IMR-90 (cell line): ENCODE results near the gene ZNF599. TPM values are rescaled to one million over a fixed set of nuclear protein-coding genes. Genes with fewer than 3 reads are reported as not detected.
"Not testable (repeated sequence)": the region's sequence is repeated elsewhere in the genome, so short reads cannot be mapped to it uniquely, and the experiment has no call there.

Experiments used
- ATAC-seq: fragments of 200-7000 bp; cut with Tn5 transposase; 2 replicates; pipeline ENCODE4 v1.9.1; 2020; ENCODE audit warnings: low read depth, mild to moderate bottlenecking, moderate library complexity
- BruUV-seq: library from RNA; stranded (reverse); fragments of 400-500 nt; replicated peaks from 2 replicates; lab custom pipeline; 2021; lab: Mats Ljungman, UMichigan
- CTCF ChIA-PET: fragments of 300-600 bp; formaldehyde crosslinking; extraction: SDS; loops from one replicate; lab custom pipeline; 2021; ENCODE audit warnings: antibody characterized with exemption; lab: Yijun Ruan, JAX
- POLR2A ChIA-PET: fragments of 300-600 bp; sonication (Branson Sonifier 250); formaldehyde crosslinking; loops from one replicate; lab custom pipeline; 2022; ENCODE audit warnings: antibody characterized with exemption; ENCODE audit not compliant: unreplicated experiment; lab: Charles Lee
- DNase-seq: peaks from one replicate; pipeline ENCODE4 v3.0.0; 2013
- H2AFZ ChIP-seq: replicated peaks from 2 replicates; pipeline ENCODE3; 2013; ENCODE audit warnings: low read length, mild to moderate bottlenecking; ENCODE audit not compliant: poor library complexity
- H2AK5ac ChIP-seq: 2 replicates; pipeline ENCODE4 v1.6.1; 2013; ENCODE audit warnings: low read depth, low read length, inconsistent platforms
- H2AK9ac ChIP-seq: replicated peaks from 2 replicates; pipeline ENCODE3; 2013; ENCODE audit warnings: mild to moderate bottlenecking, low read depth, low read length, moderate library complexity; ENCODE audit not compliant: poor library complexity
- H2BK120ac ChIP-seq: 2 replicates; pipeline ENCODE4 v1.6.1; 2013; ENCODE audit warnings: low read depth, low read length, inconsistent platforms
- H2BK15ac ChIP-seq: 3 replicates; pipeline ENCODE4 v1.6.1; 2013; ENCODE audit warnings: low read depth, low read length, inconsistent platforms
- H2BK20ac ChIP-seq: 2 replicates; pipeline ENCODE4 v1.6.1; 2013; ENCODE audit warnings: low read depth, mild to moderate bottlenecking, inconsistent platforms, low read length, moderate library complexity
- H2BK5ac ChIP-seq: 2 replicates; pipeline ENCODE4 v1.6.1; 2013; ENCODE audit warnings: mild to moderate bottlenecking, low read depth, low read length, inconsistent platforms; ENCODE audit not compliant: poor library complexity, severe bottlenecking
- H3K14ac ChIP-seq: replicated peaks from 2 replicates; pipeline ENCODE4 v1.6.1; 2013; ENCODE audit warnings: low read depth, low read length, inconsistent platforms
- H3K18ac ChIP-seq: 2 replicates; pipeline ENCODE4 v1.6.1; 2013; ENCODE audit warnings: low read depth, low read length, control low read depth
- H3K23ac ChIP-seq: 2 replicates; pipeline ENCODE4 v1.6.1; 2013; ENCODE audit warnings: low read depth, low read length, inconsistent platforms
- H3K27ac ChIP-seq: 2 replicates; pipeline ENCODE4 v1.5.1; 2013; ENCODE audit warnings: mild to moderate bottlenecking, control low read depth, low read length; ENCODE audit not compliant: insufficient read depth
- H3K27me3 ChIP-seq: 2 replicates; pipeline ENCODE4 v1.6.1; 2013; ENCODE audit warnings: low read length; ENCODE audit not compliant: control insufficient read depth, insufficient read depth
- H3K36me3 ChIP-seq: 2 replicates; pipeline ENCODE4 v1.6.1; 2013; ENCODE audit warnings: low read length, mixed read lengths; ENCODE audit not compliant: control insufficient read depth, insufficient read depth
- H3K4ac ChIP-seq: 2 replicates; pipeline ENCODE4 v1.6.1; 2013; ENCODE audit warnings: low read depth, low read length, inconsistent platforms
- H3K4me1 ChIP-seq: 2 replicates; pipeline ENCODE4 v1.6.1; 2013; ENCODE audit warnings: low read length, mixed read lengths; ENCODE audit not compliant: control insufficient read depth, insufficient read depth
- H3K4me2 ChIP-seq: 2 replicates; pipeline ENCODE4 v1.6.1; 2013; ENCODE audit warnings: low read depth, mild to moderate bottlenecking, control low read depth, low read length, moderate library complexity
- H3K4me3 ChIP-seq: 2 replicates; pipeline ENCODE4 v1.5.1; 2013; ENCODE audit warnings: low read depth, mild to moderate bottlenecking, control low read depth, low read length, moderate library complexity; ENCODE audit not compliant: insufficient read depth
- H3K56ac ChIP-seq: 2 replicates; pipeline ENCODE4 v1.6.1; 2013; ENCODE audit warnings: low read length, inconsistent platforms; ENCODE audit not compliant: insufficient read depth; ENCODE audit errors: extremely low read depth
- H3K79me1 ChIP-seq, 2 experiments: 2 replicates each; pipeline ENCODE4 v1.6.1; 2013; ENCODE audit warnings: low read length in 2 of 2, inconsistent platforms in 1 of 2, low read depth in 1 of 2
- H3K9ac ChIP-seq: 2 replicates; pipeline ENCODE4 v1.6.1; 2013; ENCODE audit warnings: low read depth, low read length, control low read depth
- H3K9me1 ChIP-seq: 2 replicates; pipeline ENCODE4 v1.6.1; 2013; ENCODE audit warnings: low read length, inconsistent platforms; ENCODE audit not compliant: insufficient read depth
- H3K9me3 ChIP-seq: 2 replicates; pipeline ENCODE4 v1.6.1; 2013; ENCODE audit warnings: low read length; ENCODE audit not compliant: control insufficient read depth, insufficient read depth
- H4K20me1 ChIP-seq: 2 replicates; pipeline ENCODE4 v1.6.1; 2013; ENCODE audit warnings: low read length, inconsistent platforms; ENCODE audit not compliant: insufficient read depth
- H4K5ac ChIP-seq: 2 replicates; pipeline ENCODE4 v1.6.1; 2013; ENCODE audit warnings: mild to moderate bottlenecking, low read depth, low read length, control low read depth
- H4K8ac ChIP-seq, 2 experiments: 2 replicates each; pipeline ENCODE4 v1.6.1; 2013; ENCODE audit warnings: low read depth in 2 of 2, low read length in 2 of 2, control low read depth in 1 of 2, inconsistent platforms in 1 of 2
- H4K91ac ChIP-seq: 2 replicates; pipeline ENCODE4 v1.6.1; 2013; ENCODE audit warnings: low read depth, low read length, inconsistent platforms; ENCODE audit not compliant: insufficient read depth
- WGBS, 2 experiments: methylation state at CpG; one replicate each; pipeline versions ENCODE4 v1.1.5 to v1.1.7; 2013; ENCODE audit warnings: missing lambda C conversion rate in 2 of 2; ENCODE audit not compliant: insufficient read length in 1 of 2; ENCODE audit errors: extremely low coverage in 2 of 2; 5-methylcytosine and 5-hydroxymethylcytosine counted together
- dilution Hi-C: fragments of 300-500 bp; cut with HindIII; formaldehyde crosslinking; loops from one replicate; pipeline ENCODE4 v1.14.3; 2018; ENCODE audit warnings: low sequenced_read_pairs; ENCODE audit not compliant: unreplicated experiment
- in situ Hi-C: fragments of 300-500 bp; cut with MboI; formaldehyde crosslinking; loops from 3 replicates; pipeline ENCODE4 v1.14.3; 2019; ENCODE audit warnings: low sequenced_read_pairs, inconsistent platforms, mixed read lengths
- intact Hi-C: fragments of 100-400 bp; cut with micrococcal nuclease; formaldehyde crosslinking; loops from 2 replicates; pipeline ENCODE4 v1.10.0; 2022
- polyA plus RNA-seq, 3 experiments: library from polyadenylated mRNA; depleted of rRNA; stranded (reverse); fragments of >200 nt; gene quantifications; 2 replicates each; pipeline ENCODE4 v1.2.3, GENCODE V29; 2012; ENCODE audit warnings: low replicate concordance in 1 of 3
- total RNA-seq: library from RNA; depleted of rRNA; stranded (reverse); fragments of >200 nt; gene quantifications from 2 replicates; pipeline ENCODE4 v1.2.3, GENCODE V29; 2012

The ZNF599 gene
- total and polyA plus RNA-seq, 2 of the 4 experiments (the other 2 are of a cell fraction), result 3.4 to 5.9 TPM

DNA sequence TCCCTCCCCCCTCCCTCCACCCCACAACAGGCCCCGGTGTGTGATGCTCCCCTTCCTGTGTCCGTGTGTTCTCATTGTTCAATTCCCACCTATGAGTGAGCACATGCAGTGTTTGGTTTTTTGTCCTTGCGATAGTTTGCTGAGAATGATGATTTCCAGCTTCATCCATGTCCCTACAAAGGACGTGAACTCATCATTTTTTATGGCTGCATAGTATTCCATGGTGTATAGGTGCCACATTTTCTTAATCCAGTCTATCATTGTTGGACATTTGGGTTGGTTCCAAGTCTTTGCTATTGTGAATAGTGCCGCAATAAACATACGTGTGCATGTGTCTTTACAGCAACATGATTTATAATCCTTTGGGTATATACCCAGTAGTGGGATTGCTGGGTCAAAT is 23.9 kb upstream of the ZNF599 start:
- H3K9me3 ChIP-seq, DNase-seq, H2BK5ac ChIP-seq, H2AK9ac ChIP-seq, H3K9me1 ChIP-seq, H3K14ac ChIP-seq, H3K4ac ChIP-seq, H2BK20ac ChIP-seq, H2BK120ac ChIP-seq, CTCF ChIA-PET, POLR2A ChIA-PET, H2BK15ac ChIP-seq, in situ Hi-C loops, H4K8ac ChIP-seq, H4K91ac ChIP-seq, H2AK5ac ChIP-seq, H3K79me1 ChIP-seq, ATAC-seq, H3K27ac ChIP-seq, H4K20me1 ChIP-seq, H3K9ac ChIP-seq, H3K4me2 ChIP-seq, H2AFZ ChIP-seq, H3K56ac ChIP-seq, dilution Hi-C loops, H3K36me3 ChIP-seq, intact Hi-C loops, H3K23ac ChIP-seq, H3K18ac ChIP-seq, BruUV-seq, H4K5ac ChIP-seq, H3K4me1 ChIP-seq, H3K27me3 ChIP-seq, H3K4me3 ChIP-seq: not testable (repeated sequence)
- WGBS, 2 experiments, result no CpG with 5 or more reads among the region's 6 CpGs
